SK-N-SH treated with all-trans-retinoic acid at 6 μM for 48 hours (cell line): Measurements from ENCODE around the gene IL23R.

ENCODE experiments used
- ATAC-seq: fragments of 200-7000 bp; cut with Tn5 transposase; 3 replicates; pipeline ENCODE4 v1.9.1; 2020; ENCODE audit warnings: mild to moderate bottlenecking, moderate library complexity
- ARNTL ChIP-seq: fragments of 450-650 bp; formaldehyde crosslinking; IDR thresholded peaks from 2 replicates; pipeline ENCODE4 v1.5.0; 2020; ENCODE audit warnings: low read depth, mild to moderate bottlenecking, moderate library complexity, borderline replicate concordance
- ESRRG ChIP-seq: fragments of 250-450 bp; sonication (Bioruptor Pico); IDR thresholded peaks from 2 replicates; pipeline ENCODE4 v1.6.1; 2021; ENCODE audit warnings: mild to moderate bottlenecking
- ISL1 ChIP-seq: fragments of 250-450 bp; sonication (Bioruptor Pico); IDR thresholded peaks from 2 replicates; pipeline ENCODE4 v2.1.2; 2022; ENCODE audit warnings: mild to moderate bottlenecking, moderate library complexity
- OSR1 ChIP-seq: fragments of 250-450 bp; sonication (Bioruptor Pico); IDR thresholded peaks from 2 replicates; pipeline ENCODE4 v1.8.0; 2022; ENCODE audit warnings: moderate library complexity, mild to moderate bottlenecking, inconsistent platforms
- PATZ1 ChIP-seq: fragments of 250-450 bp; sonication (Bioruptor Pico); IDR thresholded peaks from 2 replicates; pipeline ENCODE4 v1.8.0; 2020; ENCODE audit warnings: mild to moderate bottlenecking, moderate library complexity, borderline replicate concordance
- PPARA ChIP-seq: fragments of 250-450 bp; sonication (Bioruptor Pico); IDR thresholded peaks from 2 replicates; pipeline ENCODE4 v1.5.0; 2020; ENCODE audit warnings: mild to moderate bottlenecking, borderline replicate concordance
- RARB ChIP-seq: fragments of 250-450 bp; sonication (Bioruptor Pico); IDR thresholded peaks from 2 replicates; pipeline ENCODE4 v1.8.0; 2021; ENCODE audit warnings: mild to moderate bottlenecking, moderate library complexity
- SNAI2 ChIP-seq: fragments of 250-450 bp; sonication (Bioruptor Pico); IDR thresholded peaks from 2 replicates; pipeline ENCODE4 v1.5.0; 2020; ENCODE audit warnings: mild to moderate bottlenecking, moderate library complexity
- TCF4 ChIP-seq: fragments of 250-450 bp; sonication (Bioruptor Pico); IDR thresholded peaks from 2 replicates; pipeline ENCODE4 v1.8.0; 2021; ENCODE audit warnings: mild to moderate bottlenecking, moderate library complexity, borderline replicate concordance
- TOX ChIP-seq: fragments of 250-450 bp; sonication (Bioruptor Pico); IDR thresholded peaks from 2 replicates; pipeline ENCODE4 v1.8.0; 2021; ENCODE audit warnings: mild to moderate bottlenecking, moderate library complexity, borderline replicate concordance
- TSHZ2 ChIP-seq: fragments of 250-450 bp; sonication (Bioruptor Pico); IDR thresholded peaks from 2 replicates; pipeline ENCODE4 v1.5.0; 2020; ENCODE audit warnings: mild to moderate bottlenecking, moderate library complexity
- ZC3H10 ChIP-seq: fragments of 250-450 bp; sonication (Bioruptor Pico); IDR thresholded peaks from 2 replicates; pipeline ENCODE4 v1.5.1; 2021; ENCODE audit warnings: mild to moderate bottlenecking, moderate library complexity
- ZFP3 ChIP-seq: fragments of 250-450 bp; sonication (Bioruptor Pico); IDR thresholded peaks from 2 replicates; pipeline ENCODE4 v1.5.0; 2020; ENCODE audit warnings: mild to moderate bottlenecking, moderate library complexity
- ZFP30 ChIP-seq: fragments of 450-650 bp; formaldehyde crosslinking; IDR thresholded peaks from 2 replicates; pipeline ENCODE4 v1.5.0; 2022; ENCODE audit warnings: mild to moderate bottlenecking, moderate library complexity
- ZNF565 ChIP-seq: fragments of 450-650 bp; formaldehyde crosslinking; conservative IDR thresholded peaks from 2 replicates; pipeline ENCODE4 v1.5.0; 2020; ENCODE audit warnings: low read depth, mild to moderate bottlenecking, moderate library complexity
- ZNF70 ChIP-seq: fragments of 450-650 bp; formaldehyde crosslinking; IDR thresholded peaks from 2 replicates; pipeline ENCODE4 v1.5.0; 2020; ENCODE audit warnings: mild to moderate bottlenecking, moderate library complexity
- ZNF8 ChIP-seq: fragments of 450-650 bp; formaldehyde crosslinking; IDR thresholded peaks from 2 replicates; pipeline ENCODE4 v1.5.0; 2020; ENCODE audit warnings: mild to moderate bottlenecking, moderate library complexity
- TF ChIP-seq, protein P1 (sequence below): fragments of 250-450 bp; sonication (Bioruptor Pico); IDR thresholded peaks from 2 replicates; pipeline ENCODE4 v1.5.1; 2021; ENCODE audit warnings: mild to moderate bottlenecking, moderate library complexity
- TF ChIP-seq, protein P2 (sequence below): fragments of 250-450 bp; sonication (Bioruptor Pico); IDR thresholded peaks from 2 replicates; pipeline ENCODE4 v1.8.0; 2021; ENCODE audit warnings: low read depth, mild to moderate bottlenecking, moderate library complexity, borderline replicate concordance
- TF ChIP-seq, protein P3 (sequence below): fragments of 250-450 bp; sonication (Bioruptor Pico); IDR thresholded peaks from 2 replicates; pipeline ENCODE4 v1.5.1; 2020; ENCODE audit warnings: low read depth, mild to moderate bottlenecking, moderate library complexity

Gene IL23R

GRCh38 chr1:67130673-67131072 is 35.6 kb upstream of the IL23R start (continued):
- TF ChIP-seq, protein P1, sequence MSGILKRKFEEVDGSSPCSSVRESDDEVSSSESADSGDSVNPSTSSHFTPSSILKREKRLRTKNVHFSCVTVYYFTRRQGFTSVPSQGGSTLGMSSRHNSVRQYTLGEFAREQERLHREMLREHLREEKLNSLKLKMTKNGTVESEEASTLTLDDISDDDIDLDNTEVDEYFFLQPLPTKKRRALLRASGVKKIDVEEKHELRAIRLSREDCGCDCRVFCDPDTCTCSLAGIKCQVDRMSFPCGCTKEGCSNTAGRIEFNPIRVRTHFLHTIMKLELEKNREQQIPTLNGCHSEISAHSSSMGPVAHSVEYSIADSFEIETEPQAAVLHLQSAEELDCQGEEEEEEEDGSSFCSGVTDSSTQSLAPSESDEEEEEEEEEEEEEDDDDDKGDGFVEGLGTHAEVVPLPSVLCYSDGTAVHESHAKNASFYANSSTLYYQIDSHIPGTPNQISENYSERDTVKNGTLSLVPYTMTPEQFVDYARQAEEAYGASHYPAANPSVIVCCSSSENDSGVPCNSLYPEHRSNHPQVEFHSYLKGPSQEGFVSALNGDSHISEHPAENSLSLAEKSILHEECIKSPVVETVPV = no peak
- TF ChIP-seq ZNF8 (CRISPR knock-in tag) (no peak), ZFP30 (CRISPR knock-in tag) (no peak), ISL1 (CRISPR knock-in tag) (no peak), PATZ1 (no peak), RARB (no peak), TCF4 (CRISPR knock-in tag) (no peak)
- TF ChIP-seq, all 23 proteins: peak for 0

- no peak for TF ChIP-seq SNAI2
- no peak for TF ChIP-seq TOX
- TF ChIP-seq, protein P1 = no peak
- no peak for TF ChIP-seq OSR1 (CRISPR knock-in tag)
- TF ChIP-seq ZFP30 (CRISPR knock-in tag) = no peak
- no peak for TF ChIP-seq TSHZ2 (CRISPR knock-in tag)
- TF ChIP-seq TCF4 (CRISPR knock-in tag) = no peak
- TF ChIP-seq, protein P2, sequence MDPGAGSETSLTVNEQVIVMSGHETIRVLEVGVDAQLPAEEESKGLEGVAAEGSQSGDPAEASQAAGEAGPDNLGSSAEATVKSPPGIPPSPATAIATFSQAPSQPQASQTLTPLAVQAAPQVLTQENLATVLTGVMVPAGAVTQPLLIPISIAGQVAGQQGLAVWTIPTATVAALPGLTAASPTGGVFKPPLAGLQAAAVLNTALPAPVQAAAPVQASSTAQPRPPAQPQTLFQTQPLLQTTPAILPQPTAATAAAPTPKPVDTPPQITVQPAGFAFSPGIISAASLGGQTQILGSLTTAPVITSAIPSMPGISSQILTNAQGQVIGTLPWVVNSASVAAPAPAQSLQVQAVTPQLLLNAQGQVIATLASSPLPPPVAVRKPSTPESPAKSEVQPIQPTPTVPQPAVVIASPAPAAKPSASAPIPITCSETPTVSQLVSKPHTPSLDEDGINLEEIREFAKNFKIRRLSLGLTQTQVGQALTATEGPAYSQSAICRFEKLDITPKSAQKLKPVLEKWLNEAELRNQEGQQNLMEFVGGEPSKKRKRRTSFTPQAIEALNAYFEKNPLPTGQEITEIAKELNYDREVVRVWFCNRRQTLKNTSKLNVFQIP (CRISPR knock-in tag) = no peak
- TF ChIP-seq RARB = no peak
- TF ChIP-seq ZC3H10 (CRISPR knock-in tag) = no peak
- TF ChIP-seq ZNF70 (CRISPR knock-in tag) = no peak
- TF ChIP-seq ZFP3 (CRISPR knock-in tag) = no peak
- TF ChIP-seq PATZ1 = no peak
- no peak for TF ChIP-seq ZNF565 (CRISPR knock-in tag)
- no peak for TF ChIP-seq ISL1 (CRISPR knock-in tag)
- TF ChIP-seq ARNTL = no peak
- no peak for TF ChIP-seq ESRRG (CRISPR knock-in tag)
- TF ChIP-seq, protein P3, sequence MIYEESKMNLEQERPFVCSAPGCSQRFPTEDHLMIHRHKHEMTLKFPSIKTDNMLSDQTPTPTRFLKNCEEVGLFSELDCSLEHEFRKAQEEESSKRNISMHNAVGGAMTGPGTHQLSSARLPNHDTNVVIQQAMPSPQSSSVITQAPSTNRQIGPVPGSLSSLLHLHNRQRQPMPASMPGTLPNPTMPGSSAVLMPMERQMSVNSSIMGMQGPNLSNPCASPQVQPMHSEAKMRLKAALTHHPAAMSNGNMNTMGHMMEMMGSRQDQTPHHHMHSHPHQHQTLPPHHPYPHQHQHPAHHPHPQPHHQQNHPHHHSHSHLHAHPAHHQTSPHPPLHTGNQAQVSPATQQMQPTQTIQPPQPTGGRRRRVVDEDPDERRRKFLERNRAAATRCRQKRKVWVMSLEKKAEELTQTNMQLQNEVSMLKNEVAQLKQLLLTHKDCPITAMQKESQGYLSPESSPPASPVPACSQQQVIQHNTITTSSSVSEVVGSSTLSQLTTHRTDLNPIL = no peak
- no peak for TF ChIP-seq PPARA (CRISPR knock-in tag)
- no peak for ATAC-seq
Observed at GRCh38 chr1:67133177-67133576, 33.1 kb upstream of the IL23R start.
